ENCODE data around the gene XRCC5. TPM values are rescaled to one million over a fixed set of nuclear protein-coding genes. Genes with fewer than 3 reads are reported as not detected.

Gene XRCC5
- total RNA-seq, 1 experiment from 2014 or later = 424 TPM

DNA sequence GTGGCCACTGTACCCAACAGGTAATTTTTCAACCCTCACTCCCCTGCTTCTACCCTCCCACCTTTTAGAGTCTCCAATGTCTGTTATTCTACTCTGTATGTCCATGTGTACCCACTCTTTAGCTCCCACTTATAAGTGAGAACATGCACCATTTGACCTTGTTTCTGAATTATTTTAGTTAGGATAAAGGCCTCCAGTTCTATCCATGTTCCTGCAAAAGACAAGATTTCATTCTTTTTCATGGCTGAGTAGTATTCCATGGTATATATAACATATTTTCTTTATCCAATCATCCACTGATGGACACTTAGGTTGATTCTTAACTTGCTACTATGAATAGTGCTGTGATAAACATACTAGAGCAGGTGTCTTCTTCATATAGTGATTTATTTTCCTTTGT lies 36.7 kb upstream of the XRCC5 start:
- Histone ChIP-seq H2AFZ (ENCODE audit: low read depth, low read length, poor library complexity, severe bottlenecking) (no peak overlapping the region), H3K4me2 (ENCODE audit: low read length) (no peak overlapping the region), H3K9ac (ENCODE audit: low read length) (no peak overlapping the region), H3K9me3 (ENCODE audit: control insufficient read depth in 1 of 2, insufficient read depth in 1 of 2, low read depth in 1 of 2, low read length in 2 of 2) (no peaks in the 10 kb centered on the region), H3K79me2 (ENCODE audit: insufficient read depth, low read length) (no peaks in the 10 kb centered on the region), H3K9me2 (ENCODE audit: insufficient read depth) (no peaks in the 10 kb centered on the region), H3K4me1 (ENCODE audit: control insufficient read depth in 1 of 2, insufficient read depth in 2 of 2, low read length in 2 of 2) (peaks cover 0 to 5% of the 10 kb centered on the region in 2 experiments; a peak in 2 of 4 replicates), H3K36me3 (ENCODE audit: control insufficient read depth in 1 of 2, insufficient read depth in 2 of 2, low read length in 2 of 2) (no peaks in the 10 kb centered on the region), H3K27ac (ENCODE audit: low read depth, low read length) (no peak overlapping the region), H3K4me3 (replicated peaks in 1 of 2; ENCODE audit: low read depth in 1 of 2, low read length in 2 of 2) (no peak overlapping the region), H3K27me3 (ENCODE audit: insufficient read depth, low read length) (no peaks in the 10 kb centered on the region), H4K20me1 (ENCODE audit: insufficient read depth) (no peaks in the 10 kb centered on the region)
- ChIA-PET RAD21 (ENCODE audit: low non-redundant PET in 1 of 2, low total read pairs in 2 of 2, uncharacterized antibody in 2 of 2, unreplicated experiment in 2 of 2) (no interaction called here), POLR2A (no interaction called here), CTCF (no interaction called here)
- intact Hi-C loops (cut with micrococcal nuclease) = no loop called here
- DNase-seq (ENCODE audit: low read depth, low spot score) (no peak), ATAC-seq (no peak)
- TF ChIP-seq SP1 (IDR thresholded peaks at IDR 0.05; ENCODE audit: low read depth) (no peak), ZFX (IDR thresholded peaks at IDR 0.05) (no peak), ELF1 (IDR thresholded peaks at IDR 0.05; ENCODE audit: borderline replicate concordance, low read depth) (no peak), CEBPB (IDR thresholded peaks at IDR 0.05; ENCODE audit: low read depth) (no peak), JUND (IDR thresholded peaks at IDR 0.05) (no peak), EZH2 (IDR thresholded peaks at IDR 0.05) (no peak), POLR2A (IDR thresholded peaks at IDR 0.05; ENCODE audit: borderline replicate concordance, extremely low read depth, insufficient read depth, insufficient read length) (no peak), TCF7L2 (IDR thresholded peaks at IDR 0.05; ENCODE audit: borderline replicate concordance, extremely low read depth, insufficient read depth, insufficient read length) (no peak), YY1 (IDR thresholded peaks at IDR 0.05; ENCODE audit: extremely low read depth, insufficient replicate concordance, low read depth, low read length) (no peak), EGR1 (IDR thresholded peaks at IDR 0.05; ENCODE audit: low read depth) (no peak), EZH2phosphoT487 (IDR thresholded peaks at IDR 0.05; ENCODE audit: borderline replicate concordance) (no peak), RAD21 (IDR thresholded peaks at IDR 0.05; ENCODE audit: low read depth) (no peak), POLR2AphosphoS5 (IDR thresholded peaks at IDR 0.05; ENCODE audit: low read depth, low read length) (no peak)
- TF ChIP-seq, protein P1, sequence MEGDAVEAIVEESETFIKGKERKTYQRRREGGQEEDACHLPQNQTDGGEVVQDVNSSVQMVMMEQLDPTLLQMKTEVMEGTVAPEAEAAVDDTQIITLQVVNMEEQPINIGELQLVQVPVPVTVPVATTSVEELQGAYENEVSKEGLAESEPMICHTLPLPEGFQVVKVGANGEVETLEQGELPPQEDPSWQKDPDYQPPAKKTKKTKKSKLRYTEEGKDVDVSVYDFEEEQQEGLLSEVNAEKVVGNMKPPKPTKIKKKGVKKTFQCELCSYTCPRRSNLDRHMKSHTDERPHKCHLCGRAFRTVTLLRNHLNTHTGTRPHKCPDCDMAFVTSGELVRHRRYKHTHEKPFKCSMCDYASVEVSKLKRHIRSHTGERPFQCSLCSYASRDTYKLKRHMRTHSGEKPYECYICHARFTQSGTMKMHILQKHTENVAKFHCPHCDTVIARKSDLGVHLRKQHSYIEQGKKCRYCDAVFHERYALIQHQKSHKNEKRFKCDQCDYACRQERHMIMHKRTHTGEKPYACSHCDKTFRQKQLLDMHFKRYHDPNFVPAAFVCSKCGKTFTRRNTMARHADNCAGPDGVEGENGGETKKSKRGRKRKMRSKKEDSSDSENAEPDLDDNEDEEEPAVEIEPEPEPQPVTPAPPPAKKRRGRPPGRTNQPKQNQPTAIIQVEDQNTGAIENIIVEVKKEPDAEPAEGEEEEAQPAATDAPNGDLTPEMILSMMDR (IDR thresholded peaks at IDR 0.05 in 2 of 3, conservative IDR thresholded peaks at IDR 0.05 in 1 of 3; ENCODE audit: borderline replicate concordance in 1 of 3, insufficient read depth in 1 of 3, low read depth in 2 of 3, low read length in 2 of 3) = no peak
- TF ChIP-seq, protein P2, sequence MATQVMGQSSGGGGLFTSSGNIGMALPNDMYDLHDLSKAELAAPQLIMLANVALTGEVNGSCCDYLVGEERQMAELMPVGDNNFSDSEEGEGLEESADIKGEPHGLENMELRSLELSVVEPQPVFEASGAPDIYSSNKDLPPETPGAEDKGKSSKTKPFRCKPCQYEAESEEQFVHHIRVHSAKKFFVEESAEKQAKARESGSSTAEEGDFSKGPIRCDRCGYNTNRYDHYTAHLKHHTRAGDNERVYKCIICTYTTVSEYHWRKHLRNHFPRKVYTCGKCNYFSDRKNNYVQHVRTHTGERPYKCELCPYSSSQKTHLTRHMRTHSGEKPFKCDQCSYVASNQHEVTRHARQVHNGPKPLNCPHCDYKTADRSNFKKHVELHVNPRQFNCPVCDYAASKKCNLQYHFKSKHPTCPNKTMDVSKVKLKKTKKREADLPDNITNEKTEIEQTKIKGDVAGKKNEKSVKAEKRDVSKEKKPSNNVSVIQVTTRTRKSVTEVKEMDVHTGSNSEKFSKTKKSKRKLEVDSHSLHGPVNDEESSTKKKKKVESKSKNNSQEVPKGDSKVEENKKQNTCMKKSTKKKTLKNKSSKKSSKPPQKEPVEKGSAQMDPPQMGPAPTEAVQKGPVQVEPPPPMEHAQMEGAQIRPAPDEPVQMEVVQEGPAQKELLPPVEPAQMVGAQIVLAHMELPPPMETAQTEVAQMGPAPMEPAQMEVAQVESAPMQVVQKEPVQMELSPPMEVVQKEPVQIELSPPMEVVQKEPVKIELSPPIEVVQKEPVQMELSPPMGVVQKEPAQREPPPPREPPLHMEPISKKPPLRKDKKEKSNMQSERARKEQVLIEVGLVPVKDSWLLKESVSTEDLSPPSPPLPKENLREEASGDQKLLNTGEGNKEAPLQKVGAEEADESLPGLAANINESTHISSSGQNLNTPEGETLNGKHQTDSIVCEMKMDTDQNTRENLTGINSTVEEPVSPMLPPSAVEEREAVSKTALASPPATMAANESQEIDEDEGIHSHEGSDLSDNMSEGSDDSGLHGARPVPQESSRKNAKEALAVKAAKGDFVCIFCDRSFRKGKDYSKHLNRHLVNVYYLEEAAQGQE (IDR thresholded peaks at IDR 0.05; ENCODE audit: low read depth) = no peak
- TF ChIP-seq, protein P3, sequence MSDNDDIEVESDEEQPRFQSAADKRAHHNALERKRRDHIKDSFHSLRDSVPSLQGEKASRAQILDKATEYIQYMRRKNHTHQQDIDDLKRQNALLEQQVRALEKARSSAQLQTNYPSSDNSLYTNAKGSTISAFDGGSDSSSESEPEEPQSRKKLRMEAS (IDR thresholded peaks at IDR 0.05) = no peak
- BruUV-seq (replicated peaks) = no TSS peak

All from HCT116 (cell line).